DMS153 treated with DMSO at 0.1 percent for 48 hours (cell line): ENCODE measurements around the gene CEMP1.
"Not testable (repeated sequence)": the region's sequence is repeated elsewhere in the genome, so short reads cannot be mapped to it uniquely, and the experiment has no call there.

Experiments used
- DNase-seq: peaks from one replicate; lab custom pipeline; 2025; ENCODE audit not compliant: unreplicated experiment; lab: John Stamatoyannopoulos, UW

CEMP1 gene

GRCh38 chr16:2531371-2531695 lies at the start of gene CEMP1:
Gene CEMP1, minus strand, starts transcription at chr16:2531408. Its CDS starts 335 bp downstream, at chr16:2531073.
- DNase-seq = no peak

- DNase-seq = not testable (repeated sequence)
These were observed 49.6 kb upstream of the CEMP1 start for GRCh38 chr16:2580818-2581217.

- not testable (repeated sequence) for DNase-seq
These were observed 48.9 kb upstream of the CEMP1 start for GRCh38 chr16:2580143-2580542.

- DNase-seq = not testable (repeated sequence)
These were observed 47.7 kb upstream of the CEMP1 start for GRCh38 chr16:2578905-2579304.

GRCh38 chr16:2577044-2577443 lies 45.8 kb upstream of the CEMP1 start:
- DNase-seq = not testable (repeated sequence)

GRCh38 chr16:2575839-2576238 lies 44.6 kb upstream of the CEMP1 start:
- DNase-seq = not testable (repeated sequence)

- not testable (repeated sequence) for DNase-seq
These were observed 41.5 kb upstream of the CEMP1 start for GRCh38 chr16:2572704-2573103.

- not testable (repeated sequence) for DNase-seq
These were observed 37.4 kb upstream of the CEMP1 start for GRCh38 chr16:2568573-2568972.

GRCh38 chr16:2567506-2567905 lies 36.3 kb upstream of the CEMP1 start:
- not testable (repeated sequence) for DNase-seq

GRCh38 chr16:2560798-2561133 lies 29.6 kb upstream of the CEMP1 start:
- not testable (repeated sequence) for DNase-seq

- not testable (repeated sequence) for DNase-seq
These were observed 29.1 kb upstream of the CEMP1 start for GRCh38 chr16:2560131-2560797.

- not testable (repeated sequence) for DNase-seq
These were observed 25.9 kb upstream of the CEMP1 start for GRCh38 chr16:2557150-2557549.

- DNase-seq = not testable (repeated sequence)
These were observed 23.7 kb upstream of the CEMP1 start for GRCh38 chr16:2554709-2555425.

- not testable (repeated sequence) for DNase-seq
These were observed 20.2 kb upstream of the CEMP1 start for GRCh38 chr16:2551420-2551889.

- DNase-seq = not testable (repeated sequence)
These were observed 19.2 kb upstream of the CEMP1 start for GRCh38 chr16:2550283-2550878.

- not testable (repeated sequence) for DNase-seq
These were observed 12.6 kb upstream of the CEMP1 start for GRCh38 chr16:2543771-2544170.

GRCh38 chr16:2541409-2541808 lies 10.2 kb upstream of the CEMP1 start:
- not testable (repeated sequence) for DNase-seq

GRCh38 chr16:2540912-2541311 lies 9.7 kb upstream of the CEMP1 start:
- DNase-seq = not testable (repeated sequence)

GRCh38 chr16:2539845-2540458 lies 8.7 kb upstream of the CEMP1 start:
- not testable (repeated sequence) for DNase-seq

- not testable (repeated sequence) for DNase-seq
These were observed 8.1 kb upstream of the CEMP1 start for GRCh38 chr16:2539192-2539844.
